OCI-LY3 (cell line): ENCODE results near the gene CDS2.

ENCODE experiments used
- EZH2phosphoT487 ChIP-seq: fragments of 200-600 bp; shearing (Covaris generic); IDR thresholded peaks from 2 replicates; pipeline ENCODE4 v1.6.1; 2018; ENCODE audit warnings: antibody characterized with exemption, mixed run types, low read depth
- TF ChIP-seq, protein P1 (sequence below): fragments of 200-600, 300-600 bp; sonication (generic); IDR thresholded peaks from 2 replicates; pipeline ENCODE4 v1.5.1; 2014; ENCODE audit warnings: antibody characterized with exemption, low read length, low read depth

DNA sequence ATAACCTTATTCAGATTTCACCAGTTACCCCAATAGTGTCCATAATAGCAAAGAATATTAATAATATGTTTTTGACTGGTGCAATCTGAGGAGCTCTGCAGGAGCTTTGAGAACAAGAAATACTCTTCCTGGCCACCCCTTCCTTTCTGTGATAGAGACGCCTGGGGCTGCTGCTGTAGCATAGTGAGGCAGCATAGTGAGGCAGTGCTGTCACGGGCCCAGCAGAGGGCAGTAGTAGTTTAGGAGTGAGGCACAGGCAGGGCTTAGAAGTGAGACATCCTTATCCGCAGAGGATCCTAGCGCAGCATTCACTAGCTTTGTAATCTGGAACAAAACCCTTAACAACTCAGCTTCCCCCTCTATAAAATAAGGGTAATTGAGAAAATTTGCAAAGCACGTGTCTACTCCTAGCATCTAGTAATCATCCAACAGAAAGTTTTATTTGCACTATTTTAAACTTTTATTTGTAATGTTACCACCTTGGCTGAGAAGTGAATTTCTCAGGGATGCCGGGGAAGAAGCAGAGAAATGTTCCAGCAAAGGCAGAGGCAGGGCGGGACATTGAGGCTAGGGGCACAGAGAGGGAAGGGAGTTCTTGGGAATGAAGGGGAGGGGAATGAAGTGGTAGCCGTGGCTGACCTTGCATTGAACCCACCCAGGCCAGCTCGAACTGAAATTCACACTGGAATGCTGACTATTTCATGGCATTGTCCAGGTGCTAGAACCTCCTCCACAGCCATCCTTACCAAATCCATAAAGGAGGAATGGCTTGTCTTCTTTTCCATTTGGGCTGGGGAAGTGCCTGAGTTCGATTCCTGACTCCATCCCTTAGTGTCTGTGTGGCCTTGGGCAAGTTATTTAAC lies 78.8 kb downstream of the CDS2 start:
- TF ChIP-seq, protein P1, sequence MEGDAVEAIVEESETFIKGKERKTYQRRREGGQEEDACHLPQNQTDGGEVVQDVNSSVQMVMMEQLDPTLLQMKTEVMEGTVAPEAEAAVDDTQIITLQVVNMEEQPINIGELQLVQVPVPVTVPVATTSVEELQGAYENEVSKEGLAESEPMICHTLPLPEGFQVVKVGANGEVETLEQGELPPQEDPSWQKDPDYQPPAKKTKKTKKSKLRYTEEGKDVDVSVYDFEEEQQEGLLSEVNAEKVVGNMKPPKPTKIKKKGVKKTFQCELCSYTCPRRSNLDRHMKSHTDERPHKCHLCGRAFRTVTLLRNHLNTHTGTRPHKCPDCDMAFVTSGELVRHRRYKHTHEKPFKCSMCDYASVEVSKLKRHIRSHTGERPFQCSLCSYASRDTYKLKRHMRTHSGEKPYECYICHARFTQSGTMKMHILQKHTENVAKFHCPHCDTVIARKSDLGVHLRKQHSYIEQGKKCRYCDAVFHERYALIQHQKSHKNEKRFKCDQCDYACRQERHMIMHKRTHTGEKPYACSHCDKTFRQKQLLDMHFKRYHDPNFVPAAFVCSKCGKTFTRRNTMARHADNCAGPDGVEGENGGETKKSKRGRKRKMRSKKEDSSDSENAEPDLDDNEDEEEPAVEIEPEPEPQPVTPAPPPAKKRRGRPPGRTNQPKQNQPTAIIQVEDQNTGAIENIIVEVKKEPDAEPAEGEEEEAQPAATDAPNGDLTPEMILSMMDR: peak; percentile 97
- TF ChIP-seq EZH2phosphoT487: no peak
